ENCODE measurements around the gene MLLT3. TPM values are rescaled to one million over a fixed set of nuclear protein-coding genes. Genes with fewer than 3 reads are reported as not detected.

The MLLT3 gene
- total RNA-seq, 1 donor, result 17.4 TPM

- no peak overlapping the region for H3K4me3 ChIP-seq (ENCODE audit: insufficient read depth, low read length)
- no peaks in the 10 kb centered on the region for H4K20me1 ChIP-seq (ENCODE audit: insufficient read depth, low read length)
- DNase-seq (ENCODE audit: insufficient read length, low spot score, missing footprints), result no peak
- no peak overlapping the region for H2AFZ ChIP-seq (ENCODE audit: low read length)
- peaks cover 23% of the 10 kb centered on the region for H3K4me1 ChIP-seq (ENCODE audit: insufficient read depth, low read length)
- no peaks in the 10 kb centered on the region for H3K9me3 ChIP-seq (ENCODE audit: low read depth, low read length)
- H3K79me2 ChIP-seq (ENCODE audit: insufficient read depth, low read length), result peaks cover 4% of the 10 kb centered on the region
- no peaks in the 10 kb centered on the region for H3K27me3 ChIP-seq (ENCODE audit: insufficient read depth, low read length)
- H3K4me2 ChIP-seq (ENCODE audit: insufficient read depth, low read length), result peak overlapping the region; percentile 64
- H3K27ac ChIP-seq (ENCODE audit: low read depth, low read length), result peak overlapping the region; percentile 58
- no peak for TF ChIP-seq CTCF (IDR thresholded peaks at IDR 0.05; ENCODE audit: extremely low read depth, low read depth, low read length)
- H3K36me3 ChIP-seq (ENCODE audit: insufficient read depth, low read length), result no peaks in the 10 kb centered on the region
Measured at GRCh38 chr9:20557890-20558565, 64.3 kb downstream of the MLLT3 start.

- TF ChIP-seq CTCF (IDR thresholded peaks at IDR 0.05; ENCODE audit: extremely low read depth, low read depth, low read length), result no peak
- H3K36me3 ChIP-seq (ENCODE audit: insufficient read depth, low read length), result no peaks in the 10 kb centered on the region
- DNase-seq (ENCODE audit: insufficient read length, low spot score, missing footprints), result no peak
Measured at GRCh38 chr9:20557285-20557684, 65.0 kb downstream of the MLLT3 start.

GRCh38 chr9:20553558-20554149 is 68.6 kb downstream of the MLLT3 start:
- no peaks in the 10 kb centered on the region for H3K9me3 ChIP-seq (ENCODE audit: low read depth, low read length)
- H3K4me1 ChIP-seq (ENCODE audit: insufficient read depth, low read length), result peaks cover 12% of the 10 kb centered on the region
- H3K27me3 ChIP-seq (ENCODE audit: insufficient read depth, low read length), result no peaks in the 10 kb centered on the region
- no peak for TF ChIP-seq CTCF (IDR thresholded peaks at IDR 0.05; ENCODE audit: extremely low read depth, low read depth, low read length)
- no peaks in the 10 kb centered on the region for H3K36me3 ChIP-seq (ENCODE audit: insufficient read depth, low read length)
- H2AFZ ChIP-seq (ENCODE audit: low read length), result no peak overlapping the region
- no peak for DNase-seq (ENCODE audit: insufficient read length, low spot score, missing footprints)
- no peak overlapping the region for H3K4me2 ChIP-seq (ENCODE audit: insufficient read depth, low read length)
- H3K4me3 ChIP-seq (ENCODE audit: insufficient read depth, low read length), result no peak overlapping the region
- no peaks in the 10 kb centered on the region for H4K20me1 ChIP-seq (ENCODE audit: insufficient read depth, low read length)
- H3K79me2 ChIP-seq (ENCODE audit: insufficient read depth, low read length), result peaks cover 4% of the 10 kb centered on the region
- no peak overlapping the region for H3K27ac ChIP-seq (ENCODE audit: low read depth, low read length)

More at GRCh38 chr9:20557285-20557684, 65.0 kb downstream of the MLLT3 start:
- Histone ChIP-seq H3K79me2 (ENCODE audit: insufficient read depth, low read length) (peaks cover 4% of the 10 kb centered on the region), H3K9me3 (ENCODE audit: low read depth, low read length) (no peaks in the 10 kb centered on the region), H3K27ac (ENCODE audit: low read depth, low read length) (no peak overlapping the region), H3K4me3 (ENCODE audit: insufficient read depth, low read length) (no peak overlapping the region), H3K4me2 (ENCODE audit: insufficient read depth, low read length) (no peak overlapping the region), H4K20me1 (ENCODE audit: insufficient read depth, low read length) (no peaks in the 10 kb centered on the region), H2AFZ (ENCODE audit: low read length) (no peak overlapping the region), H3K27me3 (ENCODE audit: insufficient read depth, low read length) (no peaks in the 10 kb centered on the region), H3K4me1 (ENCODE audit: insufficient read depth, low read length) (peaks cover 23% of the 10 kb centered on the region)

GRCh38 chr9:20552874-20553557 is 69.3 kb downstream of the MLLT3 start:
- Histone ChIP-seq H3K79me2 (ENCODE audit: insufficient read depth, low read length) (peaks cover 4% of the 10 kb centered on the region), H2AFZ (ENCODE audit: low read length) (no peak overlapping the region)

More at GRCh38 chr9:20552874-20553557, 69.3 kb downstream of the MLLT3 start:
- Histone ChIP-seq H3K4me3 (ENCODE audit: insufficient read depth, low read length) (no peak overlapping the region), H3K36me3 (ENCODE audit: insufficient read depth, low read length) (no peaks in the 10 kb centered on the region), H4K20me1 (ENCODE audit: insufficient read depth, low read length) (no peaks in the 10 kb centered on the region), H3K27ac (ENCODE audit: low read depth, low read length) (no peak overlapping the region), H3K9me3 (ENCODE audit: low read depth, low read length) (no peaks in the 10 kb centered on the region), H3K4me2 (ENCODE audit: insufficient read depth, low read length) (no peak overlapping the region), H3K27me3 (ENCODE audit: insufficient read depth, low read length) (no peaks in the 10 kb centered on the region), H3K4me1 (ENCODE audit: insufficient read depth, low read length) (peaks cover 6% of the 10 kb centered on the region)
- TF ChIP-seq CTCF (IDR thresholded peaks at IDR 0.05; ENCODE audit: extremely low read depth, low read depth, low read length), result peak; percentile 39
- DNase-seq (ENCODE audit: insufficient read length, low spot score, missing footprints), result no peak

Data from osteoblast (primary cell).